Left lung (tissue), 10 donors: ENCODE results near the gene SNAI3. TPM values are rescaled to one million over a fixed set of nuclear protein-coding genes. Genes with fewer than 3 reads are reported as not detected.

Experiments
- ATAC-seq: fragments of 200-7000 bp; cut with Tn5 transposase; one replicate; pipeline ENCODE4 v1.9.1; 2020; ENCODE audit warnings: moderate library complexity
- DNase-seq, 4 donors: peaks; one replicate each; pipeline ENCODE4 v3.0.0-alpha.2; 2013 to 2020
- H3K27ac ChIP-seq, 2 donors: fragments of 200-600 bp; sonication (generic) in 1 of 2; one replicate each; pipeline versions ENCODE4 v1.5.0 to v1.8.0; 2020 to 2021
- H3K27me3 ChIP-seq, 2 donors: fragments of 200-600 bp; sonication (generic) in 1 of 2; one replicate each; pipeline versions ENCODE4 v1.5.0 to v1.8.0; 2020 to 2021
- H3K36me3 ChIP-seq, 2 donors: fragments of 200-600 bp; sonication (generic) in 1 of 2; one replicate each; pipeline versions ENCODE4 v1.5.0 to v1.8.0; 2020 to 2021
- H3K4me1 ChIP-seq, 2 donors: fragments of 200-600 bp; one replicate each; pipeline ENCODE4 v1.8.0; 2021
- H3K4me3 ChIP-seq, 2 donors: fragments of 200-600 bp; sonication (generic) in 1 of 2; one replicate each; pipeline versions ENCODE4 v1.5.0 to v1.8.0; 2020 to 2021; ENCODE audit warnings: mild to moderate bottlenecking in 1 of 2
- H3K9me3 ChIP-seq, 2 donors: fragments of 200-600 bp; sonication (generic) in 1 of 2; one replicate each; pipeline versions ENCODE4 v1.5.0 to v1.8.0; 2020 to 2021
- CTCF ChIP-seq, 2 donors: fragments of 200-600 bp; sonication (generic) in 1 of 2; IDR thresholded peaks; one replicate each; pipeline versions ENCODE4 v1.5.0 to v1.8.0; 2021; ENCODE audit warnings: antibody characterized with exemption in 2 of 2
- intact Hi-C, 2 donors: fragments of 100-400 bp; cut with DNase I; formaldehyde crosslinking; loops; one replicate each; pipeline versions ENCODE4 v1.11.2 to v1.14.2; 2022
- polyA plus RNA-seq, 6 donors: library from polyadenylated mRNA; unstranded; fragments of 120-200 nt; gene quantifications; one replicate each; pipeline ENCODE4 v1.2.1, GENCODE V29; 2013; ENCODE audit not compliant: insufficient read length in 6 of 6
- total RNA-seq, 2 donors: library from RNA; stranded (reverse); fragmentation: NEBNext Ultra II Directional; extraction: Animal tissue kit (Norgen Biotek cat#: 25700); gene quantifications; one replicate each; pipeline ENCODE4 v1.2.1, GENCODE V29; 2021
- donor health status: DM: no; HTN: yes; CAD: no.
- donor health status: DM: no; HTN: no; CAD: no.

Gene SNAI3
- total and polyA plus RNA-seq, 8 donors: 0.86 to 2.3 (median 1.8) TPM

- no peaks in the 10 kb centered on the region for H3K36me3 ChIP-seq
- ATAC-seq: no peak
- DNase-seq: no peak
- H3K27me3 ChIP-seq: no peaks in the 10 kb centered on the region
- no peak for TF ChIP-seq CTCF (IDR thresholded peaks at IDR 0.05)
- H3K27ac ChIP-seq: no peak overlapping the region
- peaks cover 0 to 35% of the 10 kb centered on the region in 2 donors for H3K4me1 ChIP-seq
- H3K9me3 ChIP-seq: no peaks in the 10 kb centered on the region
- intact Hi-C loops: no loop called here
- H3K4me3 ChIP-seq: no peak overlapping the region
These were observed 20.7 kb downstream of the SNAI3 start for GRCh38 chr16:88665570-88665969.

- intact Hi-C loops: no loop called here
These were observed 21.2 kb downstream of the SNAI3 start for GRCh38 chr16:88665148-88665547.

GRCh38 chr16:88662843-88663606 is 23.3 kb downstream of the SNAI3 start, which contains the start of gene MVD:
Gene MVD (minus strand): TSS chr16:88663091. CDS start chr16:88663080, 11 bp downstream.
- H3K36me3 ChIP-seq: peaks cover 0 to 11% of the 10 kb centered on the region in 2 donors
- no peaks in the 10 kb centered on the region for H3K27me3 ChIP-seq
- ATAC-seq (peak; percentile 98), DNase-seq (peak; percentile 95 to 99 (median 96))
- intact Hi-C loops: no loop called here
- H3K4me3 ChIP-seq: peak within 1 kb of the TSS; percentile 97 to 98
- TF ChIP-seq CTCF (IDR thresholded peaks at IDR 0.05): no peak
- H3K4me1 ChIP-seq: peaks cover 0 to 35% of the 10 kb centered on the region in 2 donors
- no peaks in the 10 kb centered on the region for H3K9me3 ChIP-seq
- peak within 1 kb of the TSS; percentile 65 to 85 for H3K27ac ChIP-seq

More at GRCh38 chr16:88665148-88665547, 21.2 kb downstream of the SNAI3 start:
- no peak for TF ChIP-seq CTCF (IDR thresholded peaks at IDR 0.05)
- Histone ChIP-seq H3K36me3 (no peaks in the 10 kb centered on the region), H3K27ac (no peak overlapping the region), H3K4me1 (peaks cover 0 to 35% of the 10 kb centered on the region in 2 donors), H3K9me3 (no peaks in the 10 kb centered on the region), H3K4me3 (no peak overlapping the region), H3K27me3 (no peaks in the 10 kb centered on the region)
- ATAC-seq (no peak), DNase-seq (no peak)

GRCh38 chr16:88662222-88662842 is 24.0 kb downstream of the SNAI3 start:
- Histone ChIP-seq H3K4me1 (peaks cover 0 to 35% of the 10 kb centered on the region in 2 donors), H3K4me3 (peak overlapping the region; percentile 97 to 98), H3K36me3 (peaks cover 0 to 18% of the 10 kb centered on the region in 2 donors), H3K27me3 (no peaks in the 10 kb centered on the region), H3K27ac (peak overlapping the region; percentile 65 to 85), H3K9me3 (no peaks in the 10 kb centered on the region)
- intact Hi-C loops: no loop called here
- no peak for TF ChIP-seq CTCF (IDR thresholded peaks at IDR 0.05)
- peak in 1 of 4 donors; percentile 82 for DNase-seq
- peak; percentile 11 for ATAC-seq

GRCh38 chr16:88661468-88661867 is 24.8 kb downstream of the SNAI3 start:
- Histone ChIP-seq H3K27ac (no peak overlapping the region), H3K27me3 (no peaks in the 10 kb centered on the region), H3K4me3 (peak overlapping the region in 1 of 2 donors; percentile 98), H3K9me3 (no peaks in the 10 kb centered on the region), H3K36me3 (peaks cover 0 to 27% of the 10 kb centered on the region in 2 donors), H3K4me1 (peaks cover 0 to 35% of the 10 kb centered on the region in 2 donors)
- intact Hi-C loops: no loop called here
- DNase-seq: no peak
- ATAC-seq: no peak
- TF ChIP-seq CTCF (IDR thresholded peaks at IDR 0.05): no peak
